ENCODE data around the gene ARL3. TPM values are rescaled to one million over a fixed set of nuclear protein-coding genes. Genes with fewer than 3 reads are reported as not detected.

The ARL3 gene
- total and polyA plus RNA-seq, 7 donors = 4.6 to 12.0 (median 8.3) TPM

DNA sequence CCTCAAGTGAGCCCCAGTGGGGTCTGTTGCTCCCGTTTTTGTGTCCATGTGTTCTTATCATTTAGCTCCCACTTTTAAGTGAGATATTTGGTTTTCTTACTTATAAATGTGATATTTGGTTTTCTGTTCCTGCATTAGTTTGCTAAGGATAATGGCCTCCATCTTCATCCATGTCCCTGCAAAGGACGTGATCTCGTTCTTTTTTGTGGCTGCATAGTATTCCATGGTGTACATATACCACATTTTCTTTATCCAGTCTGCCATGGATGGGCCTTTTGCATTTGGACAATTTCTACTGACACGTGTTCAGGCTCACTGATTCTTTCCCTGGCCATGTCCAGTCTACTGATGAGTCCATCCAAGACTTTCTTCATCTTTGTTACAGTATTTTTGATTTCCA, 9.8 kb upstream of the ARL3 start:
- Histone ChIP-seq H3K36me3 (peaks cover 0 to 16% (median 0%) of the 10 kb centered on the region in 4 donors), H3K27me3 (no peaks in the 10 kb centered on the region), H3K9me3 (no peaks in the 10 kb centered on the region), H3K27ac (no peak overlapping the region), H3K4me1 (peaks cover 0 to 2% (median 0%) of the 10 kb centered on the region in 4 donors), H3K4me3 (no peak overlapping the region)
- no peak for DNase-seq
- intact Hi-C loops (cut with DNase I) = loop anchor here (10.0 kb wide), 1 partner anchor 521 kb away; the partner anchor contains the start of gene RPEL1
- WGBS, 2 donors = 97 to 99% methylated on average over 4 of the region's 4 CpGs
- TF ChIP-seq, protein P1, sequence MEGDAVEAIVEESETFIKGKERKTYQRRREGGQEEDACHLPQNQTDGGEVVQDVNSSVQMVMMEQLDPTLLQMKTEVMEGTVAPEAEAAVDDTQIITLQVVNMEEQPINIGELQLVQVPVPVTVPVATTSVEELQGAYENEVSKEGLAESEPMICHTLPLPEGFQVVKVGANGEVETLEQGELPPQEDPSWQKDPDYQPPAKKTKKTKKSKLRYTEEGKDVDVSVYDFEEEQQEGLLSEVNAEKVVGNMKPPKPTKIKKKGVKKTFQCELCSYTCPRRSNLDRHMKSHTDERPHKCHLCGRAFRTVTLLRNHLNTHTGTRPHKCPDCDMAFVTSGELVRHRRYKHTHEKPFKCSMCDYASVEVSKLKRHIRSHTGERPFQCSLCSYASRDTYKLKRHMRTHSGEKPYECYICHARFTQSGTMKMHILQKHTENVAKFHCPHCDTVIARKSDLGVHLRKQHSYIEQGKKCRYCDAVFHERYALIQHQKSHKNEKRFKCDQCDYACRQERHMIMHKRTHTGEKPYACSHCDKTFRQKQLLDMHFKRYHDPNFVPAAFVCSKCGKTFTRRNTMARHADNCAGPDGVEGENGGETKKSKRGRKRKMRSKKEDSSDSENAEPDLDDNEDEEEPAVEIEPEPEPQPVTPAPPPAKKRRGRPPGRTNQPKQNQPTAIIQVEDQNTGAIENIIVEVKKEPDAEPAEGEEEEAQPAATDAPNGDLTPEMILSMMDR (IDR thresholded peaks at IDR 0.05) = no peak
- TF ChIP-seq POLR2A (IDR thresholded peaks at IDR 0.05) = no peak
- no peak for TF ChIP-seq POLR2AphosphoS5 (IDR thresholded peaks at IDR 0.05)
- no peak for TF ChIP-seq EP300 (IDR thresholded peaks at IDR 0.05)

DNA sequence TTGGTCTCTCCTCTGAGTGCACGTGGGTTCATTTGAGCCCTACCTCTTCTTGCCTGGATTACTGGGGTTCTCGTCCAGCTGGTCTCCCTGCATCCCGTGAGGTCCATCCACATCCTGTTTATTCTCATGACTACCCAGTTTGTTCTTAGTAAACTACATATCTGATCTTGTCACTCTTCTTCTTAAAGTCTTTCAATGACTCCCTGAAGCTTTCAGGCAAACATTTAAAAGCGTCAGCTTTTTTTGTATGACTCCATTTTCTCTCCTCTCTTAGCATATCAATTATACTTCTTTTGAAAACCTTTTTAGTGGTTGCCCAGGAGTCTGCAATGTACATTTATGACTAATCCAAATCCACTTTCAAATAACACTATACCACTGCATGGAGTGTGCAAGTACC, 7.8 kb upstream of the ARL3 start:
- H3K27me3 ChIP-seq = no peaks in the 10 kb centered on the region
- 80 to 81% methylated on average over 4 of the region's 4 CpGs for WGBS, 2 donors
- no peak overlapping the region for H3K4me3 ChIP-seq
- TF ChIP-seq, protein P1 (IDR thresholded peaks at IDR 0.05) = no peak
- TF ChIP-seq POLR2A (IDR thresholded peaks at IDR 0.05) (no peak), EP300 (IDR thresholded peaks at IDR 0.05) (no peak), POLR2AphosphoS5 (IDR thresholded peaks at IDR 0.05) (no peak)
- peaks cover 0 to 8% (median 0%) of the 10 kb centered on the region in 4 donors for H3K4me1 ChIP-seq
- H3K27ac ChIP-seq = no peak overlapping the region
- H3K9me3 ChIP-seq = no peaks in the 10 kb centered on the region
- H3K36me3 ChIP-seq = peaks cover 0 to 2% (median 0%) of the 10 kb centered on the region in 4 donors
- no peak for DNase-seq
- intact Hi-C loops (cut with DNase I) = loop anchor here (10.0 kb wide), 1 partner anchor 523 kb away; the partner anchor contains the start of gene RPEL1

DNA sequence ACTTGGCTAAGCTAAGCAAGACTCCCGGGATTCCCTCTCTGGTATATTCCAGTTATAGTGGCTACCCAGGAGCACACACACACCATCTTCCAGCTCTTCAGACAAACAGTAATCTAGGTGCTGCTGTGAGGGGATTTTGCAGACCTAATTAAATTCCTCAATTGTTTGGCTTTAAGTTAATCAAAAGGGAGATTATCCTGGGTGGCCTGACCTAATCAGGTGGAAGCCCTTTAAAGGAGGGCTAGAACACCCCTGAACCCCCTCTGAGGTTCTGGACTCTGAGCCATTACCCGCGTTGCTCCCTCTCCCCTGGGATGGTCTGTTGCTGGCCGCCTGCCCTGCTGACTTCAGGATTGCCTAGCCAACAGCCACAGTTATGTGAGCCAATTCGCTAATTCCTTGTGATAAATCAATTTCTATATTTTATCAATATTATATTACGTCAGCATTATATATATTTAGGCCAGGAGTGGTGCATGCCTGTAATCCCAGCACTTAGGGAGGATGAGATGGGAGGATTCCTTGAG, 6.6 kb upstream of the ARL3 start:
- no peak overlapping the region for H3K4me3 ChIP-seq
- no peaks in the 10 kb centered on the region for H3K27me3 ChIP-seq
- intact Hi-C loops (cut with DNase I) = loop anchor here (10.0 kb wide), 1 partner anchor 524 kb away; the partner anchor contains the start of gene RPEL1
- no peaks in the 10 kb centered on the region for H3K36me3 ChIP-seq
- peaks cover 0 to 8% (median 0%) of the 10 kb centered on the region in 4 donors for H3K4me1 ChIP-seq
- no peaks in the 10 kb centered on the region for H3K9me3 ChIP-seq
- H3K27ac ChIP-seq = no peak overlapping the region
- 81 to 88% methylated on average over 6 of the region's 6 CpGs for WGBS, 2 donors
- DNase-seq = no peak
- TF ChIP-seq POLR2A (IDR thresholded peaks at IDR 0.05) (no peak), EP300 (IDR thresholded peaks at IDR 0.05) (no peak), POLR2AphosphoS5 (IDR thresholded peaks at IDR 0.05) (no peak)
- TF ChIP-seq, protein P1 (IDR thresholded peaks at IDR 0.05) = no peak

DNA sequence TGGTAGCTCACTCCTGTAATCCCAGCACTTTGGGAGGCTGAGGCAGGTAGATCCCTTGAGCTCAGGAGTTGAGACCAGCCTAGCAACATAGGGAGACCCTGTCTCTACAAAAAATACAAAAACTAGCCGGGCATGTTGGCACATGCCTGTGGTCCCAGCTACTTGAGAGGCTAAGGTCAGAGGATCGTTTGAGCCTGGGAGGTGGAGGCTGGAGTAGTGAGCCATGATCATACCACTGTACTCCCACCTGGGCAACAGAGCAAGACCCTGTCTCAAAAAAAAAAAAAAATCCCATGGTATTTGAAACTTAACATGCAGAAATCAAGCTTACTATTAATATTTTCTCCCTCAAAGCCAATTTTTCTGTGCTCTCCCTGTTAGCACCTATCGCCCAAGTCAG, 6.1 kb upstream of the ARL3 start:
- TF ChIP-seq POLR2AphosphoS5 (IDR thresholded peaks at IDR 0.05) (no peak), EP300 (IDR thresholded peaks at IDR 0.05) (no peak), POLR2A (IDR thresholded peaks at IDR 0.05) (no peak)
- TF ChIP-seq, protein P1 (IDR thresholded peaks at IDR 0.05) = no peak
- WGBS, 2 donors = 89 to 91% methylated on average over 3 of the region's 3 CpGs
- no peak overlapping the region for H3K27ac ChIP-seq
- H3K9me3 ChIP-seq = no peaks in the 10 kb centered on the region
- H3K27me3 ChIP-seq = no peaks in the 10 kb centered on the region
- no peak for DNase-seq
- H3K4me1 ChIP-seq = peaks cover 0 to 9% (median under 1%) of the 10 kb centered on the region in 4 donors
- H3K36me3 ChIP-seq = no peaks in the 10 kb centered on the region
- intact Hi-C loops (cut with DNase I) = loop anchor here (10.0 kb wide), 1 partner anchor 524 kb away; the partner anchor contains the start of gene RPEL1
- no peak overlapping the region for H3K4me3 ChIP-seq

Measured in sigmoid colon (tissue), 7 donors.